A673 (cell line): Measurements from ENCODE around the gene TM7SF3. TPM values are rescaled to one million over a fixed set of nuclear protein-coding genes. Genes with fewer than 3 reads are reported as not detected.

Experiments
- BruUV-seq: library from RNA; stranded (reverse); fragments of 400-500 nt; replicated peaks from 2 replicates; lab custom pipeline; 2021; lab: Mats Ljungman, UMichigan
- CTCF ChIA-PET: fragments of 300-600 bp; sonication (Branson Sonifier 250); formaldehyde crosslinking; loops from one replicate; lab custom pipeline; 2022; ENCODE audit warnings: antibody characterized with exemption; lab: Charles Lee
- POLR2A ChIA-PET: fragments of 300-600 bp; sonication (Branson Sonifier 250); formaldehyde crosslinking; loops from one replicate; lab custom pipeline; 2022; ENCODE audit warnings: antibody characterized with exemption; ENCODE audit not compliant: low non-redundant PET; lab: Charles Lee
- DNase-seq: peaks from one replicate; pipeline ENCODE4 v3.0.0-alpha.2; 2015; ENCODE audit warnings: low spot score
- H3K27ac ChIP-seq: fragments of 200-600 bp; sonication (generic); 2 replicates; pipeline ENCODE4 v1.5.1; 2016; ENCODE audit warnings: mixed run types, low read depth, mild to moderate bottlenecking, mixed read lengths, antibody characterized with exemption, low read length; ENCODE audit not compliant: poor library complexity, severe bottlenecking
- H3K27me3 ChIP-seq: fragments of 200-600 bp; sonication (generic); replicated peaks from 2 replicates; pipeline ENCODE4 v1.6.1; 2017; ENCODE audit warnings: mixed run types, low read depth, mild to moderate bottlenecking, mixed read lengths, antibody characterized with exemption, low read length; ENCODE audit not compliant: insufficient read depth, poor library complexity
- H3K36me3 ChIP-seq: fragments of 200-600 bp; sonication (generic); 2 replicates; pipeline ENCODE4 v1.6.1; 2016; ENCODE audit warnings: mixed run types, mild to moderate bottlenecking, mixed read lengths, antibody characterized with exemption, low read length; ENCODE audit not compliant: insufficient read depth, poor library complexity, severe bottlenecking
- H3K4me1 ChIP-seq: fragments of 200-600 bp; sonication (generic); 2 replicates; pipeline ENCODE4 v1.6.1; 2017; ENCODE audit warnings: mixed run types, mild to moderate bottlenecking, mixed read lengths, antibody characterized with exemption, low read length; ENCODE audit not compliant: insufficient read depth, poor library complexity, severe bottlenecking
- H3K4me3 ChIP-seq: fragments of 200-600 bp; sonication (generic); 2 replicates; pipeline ENCODE4 v1.5.1; 2016; ENCODE audit warnings: low read depth, mixed run types, mild to moderate bottlenecking, mixed read lengths, low read length; ENCODE audit not compliant: poor library complexity, severe bottlenecking
- H3K9me3 ChIP-seq: fragments of 200-600 bp; sonication (generic); 2 replicates; pipeline ENCODE4 v1.6.1; 2016; ENCODE audit warnings: mixed run types, low read depth, mild to moderate bottlenecking, mixed read lengths, antibody characterized with exemption, low read length; ENCODE audit not compliant: poor library complexity, severe bottlenecking
- CTCF ChIP-seq: fragments of 300-800, 200-600 bp; sonication (generic); conservative IDR thresholded peaks from 2 replicates; pipeline ENCODE4 v1.5.1; 2017; ENCODE audit warnings: low read depth, mild to moderate bottlenecking, antibody characterized with exemption, low read length, moderate library complexity, mixed read lengths
- EZH2 ChIP-seq: fragments of 200-600 bp; sonication (generic); IDR thresholded peaks from 2 replicates; pipeline ENCODE4 v1.6.1; 2017; ENCODE audit warnings: borderline replicate concordance, low read depth, mild to moderate bottlenecking, mixed read lengths, antibody characterized with exemption, low read length; ENCODE audit not compliant: poor library complexity, severe bottlenecking
- intact Hi-C: fragments of 100-400 bp; cut with micrococcal nuclease; formaldehyde crosslinking; loops from one replicate; pipeline ENCODE4 v1.10.0; 2022; ENCODE audit not compliant: unreplicated experiment
- total RNA-seq: library from RNA; stranded (reverse); gene quantifications from 2 replicates; pipeline ENCODE4 v1.2.3, GENCODE V29; 2021

TM7SF3 gene
- total RNA-seq, 1 experiment from 2014 or later: 53.5 TPM

GRCh38 chr12:26978801-26979200 is 35.4 kb downstream of the TM7SF3 start:
- no TSS peak for BruUV-seq
- ChIA-PET POLR2A (no interaction called here), CTCF (no interaction called here)
- Histone ChIP-seq H3K27me3 (no peaks in the 10 kb centered on the region), H3K36me3 (peaks cover 4% of the 10 kb centered on the region), H3K4me1 (peaks cover 14% of the 10 kb centered on the region), H3K27ac (no peak overlapping the region), H3K9me3 (no peaks in the 10 kb centered on the region), H3K4me3 (no peak overlapping the region)
- TF ChIP-seq CTCF (no peak), EZH2 (no peak)
- DNase-seq: no peak
- intact Hi-C loops: no loop called here

GRCh38 chr12:26976687-26977086 is 37.5 kb downstream of the TM7SF3 start:
- POLR2A ChIA-PET: no interaction called here

GRCh38 chr12:26971963-26972362 is 42.2 kb downstream of the TM7SF3 start:
- DNase-seq: no peak
- Histone ChIP-seq H3K9me3 (no peaks in the 10 kb centered on the region), H3K4me1 (no peaks in the 10 kb centered on the region), H3K4me3 (no peak overlapping the region), H3K27ac (no peak overlapping the region), H3K27me3 (no peaks in the 10 kb centered on the region), H3K36me3 (peaks cover 11% of the 10 kb centered on the region)
- TF ChIP-seq EZH2: no peak
- no peak for TF ChIP-seq CTCF
- ChIA-PET CTCF (no interaction called here), POLR2A (no interaction called here)
- intact Hi-C loops: no loop called here
- BruUV-seq: no TSS peak

More at GRCh38 chr12:26976687-26977086, 37.5 kb downstream of the TM7SF3 start:
- Histone ChIP-seq H3K9me3 (no peaks in the 10 kb centered on the region), H3K27ac (no peak overlapping the region), H3K4me1 (peaks cover 14% of the 10 kb centered on the region), H3K36me3 (peaks cover 6% of the 10 kb centered on the region), H3K4me3 (no peak overlapping the region), H3K27me3 (no peaks in the 10 kb centered on the region)
- BruUV-seq: no TSS peak
- CTCF ChIA-PET: no interaction called here
- no peak for DNase-seq
- intact Hi-C loops: no loop called here
- no peak for TF ChIP-seq EZH2

DNA sequence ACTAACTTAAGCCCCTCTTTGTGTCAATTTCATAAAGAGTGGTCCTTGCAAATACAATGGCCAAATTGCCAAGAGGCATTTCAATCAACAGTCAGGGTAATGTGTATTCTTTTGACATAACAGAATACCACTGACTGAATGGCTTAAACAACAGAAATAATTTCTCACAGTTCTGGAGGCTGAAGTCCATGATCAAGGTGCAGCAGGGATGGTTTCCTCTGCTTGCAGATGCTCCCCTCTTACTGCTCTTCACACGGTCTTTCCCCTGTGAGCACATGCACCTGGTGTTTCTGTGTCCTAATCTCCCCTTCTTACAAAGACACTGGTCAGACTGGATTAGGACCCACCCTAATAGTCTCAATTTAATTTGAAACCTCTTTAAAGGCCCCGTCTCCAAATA is 44.0 kb downstream of the TM7SF3 start:
- H3K27me3 ChIP-seq: no peaks in the 10 kb centered on the region
- ChIA-PET CTCF (no interaction called here), POLR2A (no interaction called here)
- TF ChIP-seq CTCF: no peak
- TF ChIP-seq EZH2: no peak
- H3K27ac ChIP-seq: no peak overlapping the region
- no peak for DNase-seq
- no peak overlapping the region for H3K4me3 ChIP-seq
- H3K36me3 ChIP-seq: peaks cover 16% of the 10 kb centered on the region
- H3K4me1 ChIP-seq: no peaks in the 10 kb centered on the region
- intact Hi-C loops: no loop called here
- no TSS peak for BruUV-seq
- no peaks in the 10 kb centered on the region for H3K9me3 ChIP-seq
